HepG2 (cell line): ENCODE data around the gene CNTN5. TPM values are rescaled to one million over a fixed set of nuclear protein-coding genes. Genes with fewer than 3 reads are reported as not detected.

Source experiments
- ATAC-seq: fragments of 200-7000 bp; cut with Tn5 transposase; 3 replicates; pipeline ENCODE4 v1.9.1; 2020; ENCODE audit warnings: mild to moderate bottlenecking, moderate library complexity
- BruUV-seq: library from RNA; stranded (reverse); fragments of 400-500 nt; replicated peaks from 2 replicates; lab custom pipeline; 2021; lab: Mats Ljungman, UMichigan
- CTCF ChIA-PET: fragments of 300-600 bp; formaldehyde crosslinking; extraction: SDS; loops from one replicate; lab custom pipeline; 2021; ENCODE audit warnings: low total read pairs, inconsistent platforms, low intra/inter-chr PET ratio; lab: Yijun Ruan, JAX
- POLR2A ChIA-PET: fragments of 350-600 bp; sonication (Branson Sonifier 250); formaldehyde crosslinking; loops from one replicate; lab custom pipeline; 2020; ENCODE audit warnings: antibody characterized with exemption, inconsistent platforms; lab: Yijun Ruan, JAX
- DNase-seq: peaks from one replicate; pipeline ENCODE4 v3.0.0-alpha.2; 2015; ENCODE audit warnings: low spot score
- FAIRE-seq: peaks from 3 replicates; lab custom pipeline; 2011; peaks lifted over from hg19 to GRCh38; lab: Jason Lieb, UNC
- H2AFZ ChIP-seq: one replicate; pipeline ENCODE4 v1.6.1; 2011; ENCODE audit warnings: low read length, inconsistent platforms
- H3K27ac ChIP-seq: fragments of 300-600 bp; 3 replicates; pipeline ENCODE4 v1.8.0; 2011; ENCODE audit warnings: mixed run types, mild to moderate bottlenecking, mixed read lengths, low read length, inconsistent platforms; ENCODE audit not compliant: insufficient read depth; ENCODE audit errors: extremely low read length
- H3K27me3 ChIP-seq, 2 experiments: fragments of 200-600 bp in 1 of 2; 2 replicates in 1 of 2; 3 replicates in 1 of 2; pipeline versions ENCODE4 v1.6.0 to v1.8.0; 2011; ENCODE audit warnings: low read length in 2 of 2, mild to moderate bottlenecking in 2 of 2, moderate library complexity in 2 of 2, inconsistent platforms in 1 of 2; ENCODE audit not compliant: insufficient read depth in 2 of 2, control insufficient read depth in 1 of 2
- H3K36me3 ChIP-seq, 2 experiments: fragments of 200-600 bp in 1 of 2; replicated peaks in 1 of 2; 2 replicates in 1 of 2; 3 replicates in 1 of 2; pipeline versions ENCODE4 v1.5.1 to v1.8.0; 2011; ENCODE audit warnings: low read length in 2 of 2, inconsistent platforms in 1 of 2; ENCODE audit not compliant: insufficient read depth in 2 of 2, control insufficient read depth in 1 of 2
- H3K4me1 ChIP-seq: 2 replicates; pipeline ENCODE4 v1.5.1; 2012; ENCODE audit warnings: low read length, inconsistent platforms; ENCODE audit not compliant: insufficient read depth
- H3K4me2 ChIP-seq: 2 replicates; pipeline ENCODE4 v1.6.0; 2011; ENCODE audit warnings: low read depth, low read length, inconsistent platforms
- H3K4me3 ChIP-seq, 3 experiments: fragments of 200-600 bp in 1 of 3; sonication (generic), shearing (Covaris generic) in 1 of 3; replicated peaks in 1 of 3; 2 replicates each; pipeline ENCODE4 v1.5.1; 2011 to 2016; ENCODE audit warnings: low read length in 3 of 3, inconsistent platforms in 2 of 3, low read depth in 2 of 3, mild to moderate bottlenecking in 2 of 3, control low read depth in 1 of 3, mixed read lengths in 1 of 3; ENCODE audit not compliant: insufficient read depth in 1 of 3
- H3K79me2 ChIP-seq: one replicate; pipeline ENCODE4 v1.6.1; 2011; ENCODE audit warnings: low read length, inconsistent platforms; ENCODE audit not compliant: insufficient read depth
- H3K9ac ChIP-seq: 2 replicates; pipeline ENCODE4 v1.6.0; 2011; ENCODE audit warnings: mild to moderate bottlenecking, low read depth, low read length, inconsistent platforms; ENCODE audit not compliant: insufficient read depth
- H3K9me3 ChIP-seq: 2 replicates; pipeline ENCODE4 v1.5.1; 2012; ENCODE audit warnings: mild to moderate bottlenecking, low read length
- H4K20me1 ChIP-seq: 2 replicates; pipeline ENCODE4 v1.6.0; 2011; ENCODE audit warnings: inconsistent platforms, mild to moderate bottlenecking, low read length, moderate library complexity; ENCODE audit not compliant: insufficient read depth
- ASH2L ChIP-seq: fragments of 300-600, 200-600 bp; sonication (generic); IDR thresholded peaks from 2 replicates; pipeline ENCODE4 v1.7.0; 2017; ENCODE audit warnings: low read depth, mild to moderate bottlenecking, moderate library complexity, mixed read lengths, low read length; ENCODE audit not compliant: insufficient read length
- KDM1A ChIP-seq: IDR thresholded peaks from 2 replicates; pipeline ENCODE4 v1.6.1; 2016; ENCODE audit warnings: missing compliant biosample characterization
- MED8 ChIP-seq: sonication (generic); formaldehyde crosslinking; IDR thresholded peaks from 2 replicates; pipeline ENCODE4 v1.8.1; 2023; ENCODE audit warnings: mild to moderate bottlenecking, missing genetic modification reagents; ENCODE audit not compliant: insufficient replicate concordance
- RBM39 ChIP-seq: fragments of 200-400 bp; formaldehyde crosslinking; IDR thresholded peaks from one replicate; pipeline ENCODE4 v1.6.1; 2018; ENCODE audit warnings: antibody characterized with exemption, mild to moderate bottlenecking, low read depth, low read length; ENCODE audit not compliant: poor library complexity, severe bottlenecking
- RXRB ChIP-seq: IDR thresholded peaks from 2 replicates; pipeline ENCODE4 v1.6.1; 2016; ENCODE audit warnings: borderline replicate concordance, missing genetic modification reagents, missing compliant biosample characterization
- SNRNP70 ChIP-seq: fragments of 200-400 bp; formaldehyde crosslinking; IDR thresholded peaks from 2 replicates; pipeline ENCODE4 v1.6.1; 2017; ENCODE audit warnings: mild to moderate bottlenecking, low read depth, low read length, moderate library complexity
- ZNF317 ChIP-seq: sonication (generic); formaldehyde crosslinking; IDR thresholded peaks from 2 replicates; pipeline ENCODE4 v1.5.0; 2020; ENCODE audit warnings: mild to moderate bottlenecking, missing genetic modification reagents
- ZNF510 ChIP-seq: sonication (generic); formaldehyde crosslinking; IDR thresholded peaks from 2 replicates; pipeline ENCODE4 v1.4.0; 2020; ENCODE audit warnings: low read depth, mild to moderate bottlenecking, missing genetic modification reagents
- ZNF614 ChIP-seq: IDR thresholded peaks from 2 replicates; pipeline ENCODE4 v1.6.1; 2018; ENCODE audit warnings: missing biosample characterization, missing genetic modification reagents, inconsistent platforms, borderline replicate concordance
- WGBS: methylation state at CpG from one replicate; pipeline ENCODE4 v1.1.6; 2017; ENCODE audit warnings: low lambda C conversion rate; 5-methylcytosine and 5-hydroxymethylcytosine counted together
- in situ Hi-C: cut with HindIII; loops from 2 replicates; pipeline ENCODE4 v1.10.0; 2017; ENCODE audit warnings: low pct_unique_long_range_greater_than_20kb; ENCODE audit not compliant: extremely low pct_ligation_motif_present
- intact Hi-C: fragments of 100-400 bp; cut with micrococcal nuclease; formaldehyde crosslinking; loops from one replicate; pipeline ENCODE4 v1.10.0; 2022; ENCODE audit not compliant: unreplicated experiment
- polyA plus RNA-seq, 8 experiments: library from polyadenylated mRNA; depleted of rRNA in 3 of 8; stranded (reverse) in 7 of 8; unstranded in 1 of 8; fragments of >200 nt; fragmentation: Illumina TruSeq in 4 of 8; extraction: Trizol in 4 of 8; gene quantifications; 2 replicates each; pipeline versions ENCODE4 v1.2.1 to v1.2.3, GENCODE V29; 2011 to 2016; ENCODE audit warnings: low read depth in 4 of 8, missing spikeins in 1 of 8, mixed read lengths in 1 of 8; ENCODE audit not compliant: insufficient read depth in 1 of 8
- total RNA-seq, 5 experiments: library from RNA; depleted of rRNA; stranded (reverse); fragments of >200 nt; fragmentation: Illumina TruSeq; extraction: Trizol; gene quantifications; 2 replicates each; pipeline ENCODE4 v1.2.3, GENCODE V29; 2016; ENCODE audit warnings: low read depth in 1 of 5
- TF ChIP-seq, protein P1 (sequence below): IDR thresholded peaks from 2 replicates; pipeline ENCODE4 v1.6.1; 2016; ENCODE audit warnings: missing compliant biosample characterization, missing genetic modification reagents, borderline replicate concordance
- TF ChIP-seq, protein P2 (sequence below): sonication (generic); formaldehyde crosslinking; IDR thresholded peaks from 2 replicates; pipeline ENCODE4 v1.4.0; 2020; ENCODE audit warnings: missing genetic modification reagents

CNTN5 gene
- total and polyA plus RNA-seq, 2 of the 13 experiments (the other 11 are each of a cell fraction or from before 2014, with no cell fraction given) = not detected

GRCh38 chr11:100294748-100295147 is 1274.0 kb downstream of the CNTN5 start:
- in situ Hi-C loops = no loop called here
- WGBS = 4% methylated on average over 6 of the region's 6 CpGs
- H2AFZ ChIP-seq = no peak overlapping the region
- H3K79me2 ChIP-seq = no peaks in the 10 kb centered on the region
- H3K9me3 ChIP-seq = no peaks in the 10 kb centered on the region
- H3K27ac ChIP-seq = no peak overlapping the region
- intact Hi-C loops = no loop called here
- no peak overlapping the region for H3K9ac ChIP-seq
- H3K4me2 ChIP-seq = no peak overlapping the region
- no peak overlapping the region for H3K4me3 ChIP-seq
- POLR2A ChIA-PET = no interaction called here
- H3K4me1 ChIP-seq = no peaks in the 10 kb centered on the region
- TF ChIP-seq ZNF317 (CRISPR knock-in tag) (no peak), ZNF614 (CRISPR knock-in tag) (no peak), RXRB (no peak), ASH2L (no peak), RBM39 (no peak), MED8 (CRISPR knock-in tag) (no peak), ZNF510 (CRISPR knock-in tag) (no peak), KDM1A (CRISPR knock-in tag) (no peak), SNRNP70 (no peak)
- TF ChIP-seq, protein P1, sequence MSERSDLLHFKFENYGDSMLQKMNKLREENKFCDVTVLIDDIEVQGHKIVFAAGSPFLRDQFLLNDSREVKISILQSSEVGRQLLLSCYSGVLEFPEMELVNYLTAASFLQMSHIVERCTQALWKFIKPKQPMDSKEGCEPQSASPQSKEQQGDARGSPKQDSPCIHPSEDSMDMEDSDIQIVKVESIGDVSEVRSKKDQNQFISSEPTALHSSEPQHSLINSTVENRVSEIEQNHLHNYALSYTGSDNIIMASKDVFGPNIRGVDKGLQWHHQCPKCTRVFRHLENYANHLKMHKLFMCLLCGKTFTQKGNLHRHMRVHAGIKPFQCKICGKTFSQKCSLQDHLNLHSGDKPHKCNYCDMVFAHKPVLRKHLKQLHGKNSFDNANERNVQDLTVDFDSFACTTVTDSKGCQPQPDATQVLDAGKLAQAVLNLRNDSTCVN = no peak
- TF ChIP-seq, protein P2, sequence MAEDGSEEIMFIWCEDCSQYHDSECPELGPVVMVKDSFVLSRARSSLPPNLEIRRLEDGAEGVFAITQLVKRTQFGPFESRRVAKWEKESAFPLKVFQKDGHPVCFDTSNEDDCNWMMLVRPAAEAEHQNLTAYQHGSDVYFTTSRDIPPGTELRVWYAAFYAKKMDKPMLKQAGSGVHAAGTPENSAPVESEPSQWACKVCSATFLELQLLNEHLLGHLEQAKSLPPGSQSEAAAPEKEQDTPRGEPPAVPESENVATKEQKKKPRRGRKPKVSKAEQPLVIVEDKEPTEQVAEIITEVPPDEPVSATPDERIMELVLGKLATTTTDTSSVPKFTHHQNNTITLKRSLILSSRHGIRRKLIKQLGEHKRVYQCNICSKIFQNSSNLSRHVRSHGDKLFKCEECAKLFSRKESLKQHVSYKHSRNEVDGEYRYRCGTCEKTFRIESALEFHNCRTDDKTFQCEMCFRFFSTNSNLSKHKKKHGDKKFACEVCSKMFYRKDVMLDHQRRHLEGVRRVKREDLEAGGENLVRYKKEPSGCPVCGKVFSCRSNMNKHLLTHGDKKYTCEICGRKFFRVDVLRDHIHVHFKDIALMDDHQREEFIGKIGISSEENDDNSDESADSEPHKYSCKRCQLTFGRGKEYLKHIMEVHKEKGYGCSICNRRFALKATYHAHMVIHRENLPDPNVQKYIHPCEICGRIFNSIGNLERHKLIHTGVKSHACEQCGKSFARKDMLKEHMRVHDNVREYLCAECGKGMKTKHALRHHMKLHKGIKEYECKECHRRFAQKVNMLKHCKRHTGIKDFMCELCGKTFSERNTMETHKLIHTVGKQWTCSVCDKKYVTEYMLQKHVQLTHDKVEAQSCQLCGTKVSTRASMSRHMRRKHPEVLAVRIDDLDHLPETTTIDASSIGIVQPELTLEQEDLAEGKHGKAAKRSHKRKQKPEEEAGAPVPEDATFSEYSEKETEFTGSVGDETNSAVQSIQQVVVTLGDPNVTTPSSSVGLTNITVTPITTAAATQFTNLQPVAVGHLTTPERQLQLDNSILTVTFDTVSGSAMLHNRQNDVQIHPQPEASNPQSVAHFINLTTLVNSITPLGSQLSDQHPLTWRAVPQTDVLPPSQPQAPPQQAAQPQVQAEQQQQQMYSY (CRISPR knock-in tag) = no peak
- FAIRE-seq (no peak), ATAC-seq (no peak), DNase-seq (no peak)
- no peaks in the 10 kb centered on the region for H3K36me3 ChIP-seq
- CTCF ChIA-PET = no interaction called here
- no peaks in the 10 kb centered on the region for H3K27me3 ChIP-seq
- H4K20me1 ChIP-seq = no peaks in the 10 kb centered on the region
- BruUV-seq = no TSS peak
